Ectodermal cell (in vitro differentiated cells): ENCODE data around the gene CRY2.
"Not testable (repeated sequence)": the region's sequence is repeated elsewhere in the genome, so short reads cannot be mapped to it uniquely, and the experiment has no call there.

Experiments used
- H3K27ac ChIP-seq: 2 replicates; pipeline ENCODE4 v1.7.0; 2013; ENCODE audit warnings: mild to moderate bottlenecking, low read depth, low read length; ENCODE audit not compliant: insufficient read depth, poor library complexity, severe bottlenecking
- H3K27me3 ChIP-seq: 2 replicates; pipeline ENCODE4 v1.7.0; 2013; ENCODE audit warnings: mild to moderate bottlenecking, low read length; ENCODE audit not compliant: insufficient read depth, control insufficient read depth, poor library complexity, severe bottlenecking
- H3K36me3 ChIP-seq: one replicate; pipeline ENCODE4 v1.7.0; 2013; ENCODE audit warnings: low read length; ENCODE audit not compliant: control insufficient read depth, insufficient read depth
- H3K4me1 ChIP-seq: one replicate; pipeline ENCODE4 v1.7.0; 2013; ENCODE audit warnings: low read length; ENCODE audit not compliant: control insufficient read depth, insufficient read depth
- H3K4me3 ChIP-seq: 2 replicates; pipeline ENCODE4 v1.7.0; 2013; ENCODE audit warnings: low read depth, low read length, control low read depth; ENCODE audit not compliant: insufficient read depth
- H3K9me3 ChIP-seq: 2 replicates; pipeline ENCODE4 v1.7.0; 2013; ENCODE audit warnings: mild to moderate bottlenecking, low read length, moderate library complexity; ENCODE audit not compliant: control insufficient read depth
- WGBS, 2 experiments: methylation state at CpG; one replicate each; pipeline ENCODE4 v1.1.7; 2013; ENCODE audit warnings: missing lambda C conversion rate in 2 of 2; 5-methylcytosine and 5-hydroxymethylcytosine counted together

CRY2 gene

DNA sequence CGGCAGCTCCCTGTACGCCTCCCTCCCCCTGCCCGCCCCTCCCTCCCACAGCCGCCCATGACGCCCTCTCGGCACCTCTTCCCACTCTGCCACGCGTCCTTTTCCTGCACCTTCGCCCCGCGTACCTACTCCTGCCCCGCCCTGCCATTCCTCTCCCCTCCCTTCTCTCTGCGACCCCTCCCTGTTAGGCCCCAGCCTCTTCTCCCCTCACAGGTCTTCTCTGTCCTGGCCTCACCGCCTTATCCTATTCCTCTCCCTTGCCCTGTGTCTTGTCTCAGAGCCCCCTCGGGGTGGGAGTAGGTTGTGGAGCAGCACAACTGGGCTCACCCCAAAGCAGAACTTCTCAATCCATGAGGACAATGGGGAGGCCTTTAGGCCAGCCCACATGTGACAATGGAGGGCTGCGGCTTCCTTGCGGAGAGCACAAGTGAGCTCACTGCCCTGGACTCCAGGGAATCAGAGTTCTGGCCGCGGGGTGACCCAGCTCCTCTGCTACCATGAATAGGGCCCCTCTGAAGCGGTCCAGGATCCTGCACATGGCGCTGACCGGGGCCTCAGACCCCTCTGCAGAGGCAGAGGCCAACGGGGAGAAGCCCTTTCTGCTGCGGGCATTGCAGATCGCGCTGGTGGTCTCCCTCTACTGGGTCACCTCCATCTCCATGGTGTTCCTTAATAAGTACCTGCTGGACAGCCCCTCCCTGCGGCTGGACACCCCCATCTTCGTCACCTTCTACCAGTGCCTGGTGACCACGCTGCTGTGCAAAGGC, 41.8 kb upstream of the CRY2 start:
- H3K27ac ChIP-seq = no peak overlapping the region
- H3K4me1 ChIP-seq = peaks cover 7% of the 10 kb centered on the region
- H3K9me3 ChIP-seq = no peaks in the 10 kb centered on the region
- WGBS, 2 experiments = 25 to 26% methylated on average over 29 of the region's 29 CpGs
- H3K36me3 ChIP-seq = no peaks in the 10 kb centered on the region
- H3K4me3 ChIP-seq = peak overlapping the region; percentile 76
- peaks cover 31% of the 10 kb centered on the region for H3K27me3 ChIP-seq

DNA sequence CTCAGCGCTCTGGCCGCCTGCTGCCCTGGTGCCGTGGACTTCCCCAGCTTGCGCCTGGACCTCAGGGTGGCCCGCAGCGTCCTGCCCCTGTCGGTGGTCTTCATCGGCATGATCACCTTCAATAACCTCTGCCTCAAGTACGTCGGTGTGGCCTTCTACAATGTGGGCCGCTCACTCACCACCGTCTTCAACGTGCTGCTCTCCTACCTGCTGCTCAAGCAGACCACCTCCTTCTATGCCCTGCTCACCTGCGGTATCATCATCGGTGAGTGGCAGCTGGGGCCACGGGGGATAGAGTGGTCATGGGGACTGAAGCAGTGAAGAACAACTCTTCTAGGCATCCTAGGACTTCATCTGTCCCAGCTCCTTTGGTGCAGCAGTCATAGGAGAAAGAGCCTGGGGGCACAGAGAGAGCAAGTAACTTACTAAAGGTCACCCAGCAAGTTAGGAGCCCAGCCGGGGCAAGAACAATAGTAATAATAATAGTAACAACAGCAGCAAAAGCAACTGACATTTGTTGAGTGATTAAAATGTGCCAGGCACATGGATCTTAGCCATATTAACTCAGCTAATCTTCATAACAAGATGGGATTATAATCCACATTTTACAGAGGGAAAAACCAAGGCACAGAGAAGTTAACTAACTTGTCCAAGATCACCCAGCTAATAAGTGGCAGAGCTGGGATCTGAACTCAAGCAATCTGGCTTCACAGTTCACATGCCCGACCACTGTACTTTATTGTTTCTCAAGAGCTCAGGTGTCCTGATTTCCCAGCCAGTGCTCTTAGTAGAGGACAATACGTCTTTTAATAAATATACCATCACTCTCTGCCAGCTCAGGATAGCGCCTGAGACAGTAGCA, 41.0 kb upstream of the CRY2 start:
- Histone ChIP-seq H3K4me3 (peak overlapping the region; percentile 76), H3K9me3 (no peaks in the 10 kb centered on the region), H3K36me3 (no peaks in the 10 kb centered on the region), H3K27ac (no peak overlapping the region), H3K27me3 (peaks cover 31% of the 10 kb centered on the region), H3K4me1 (peaks cover 7% of the 10 kb centered on the region)
- WGBS, 2 experiments = 89 to 91% methylated on average over 19 to 20 of the region's 20 CpGs

DNA sequence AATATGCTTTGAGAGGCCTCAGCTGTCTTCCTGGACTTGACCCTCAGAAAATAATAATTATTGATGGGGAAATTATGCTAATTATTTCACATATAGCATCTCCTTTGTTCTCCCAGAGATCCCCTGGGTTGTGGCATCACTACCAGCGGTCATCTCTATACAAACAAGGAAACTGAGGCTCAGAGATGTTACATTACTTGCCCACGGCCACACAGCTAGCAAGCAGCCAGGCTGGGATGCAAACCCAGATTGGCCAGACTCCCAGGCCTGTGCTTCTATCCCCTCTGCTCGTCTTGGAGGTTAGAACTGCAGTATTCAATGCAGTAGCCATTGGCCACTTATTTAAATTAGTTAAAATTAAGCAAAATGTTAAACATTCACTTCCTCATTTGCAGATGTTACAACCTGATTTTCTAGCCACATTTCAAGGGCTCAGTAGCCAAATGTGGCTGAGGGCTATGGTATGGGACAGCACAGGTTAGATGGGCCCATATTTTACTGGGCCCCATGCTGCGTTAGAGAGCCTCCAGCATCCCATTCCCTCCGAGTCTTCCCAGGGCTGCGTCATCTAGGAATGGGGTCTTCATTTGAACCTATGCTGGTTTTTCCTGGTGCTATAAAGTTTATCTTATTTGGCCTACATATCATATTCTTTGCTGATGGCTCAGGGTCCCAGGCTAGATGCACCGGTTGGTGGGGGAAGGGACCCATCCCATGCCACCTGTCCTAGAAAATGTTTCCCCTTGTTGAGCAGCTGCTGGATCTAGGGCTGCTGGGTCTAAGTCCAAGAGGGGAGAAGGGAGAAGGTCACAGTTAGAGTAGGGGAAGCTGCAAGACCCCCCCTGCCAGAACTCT, 40.1 kb upstream of the CRY2 start:
- Histone ChIP-seq H3K36me3 (peaks cover 4% of the 10 kb centered on the region), H3K9me3 (no peaks in the 10 kb centered on the region), H3K4me1 (peaks cover 7% of the 10 kb centered on the region), H3K27ac (no peak overlapping the region), H3K27me3 (peaks cover 26% of the 10 kb centered on the region), H3K4me3 (no peak overlapping the region)
- 79 to 82% methylated on average over 7 of the region's 7 CpGs for WGBS, 2 experiments

DNA sequence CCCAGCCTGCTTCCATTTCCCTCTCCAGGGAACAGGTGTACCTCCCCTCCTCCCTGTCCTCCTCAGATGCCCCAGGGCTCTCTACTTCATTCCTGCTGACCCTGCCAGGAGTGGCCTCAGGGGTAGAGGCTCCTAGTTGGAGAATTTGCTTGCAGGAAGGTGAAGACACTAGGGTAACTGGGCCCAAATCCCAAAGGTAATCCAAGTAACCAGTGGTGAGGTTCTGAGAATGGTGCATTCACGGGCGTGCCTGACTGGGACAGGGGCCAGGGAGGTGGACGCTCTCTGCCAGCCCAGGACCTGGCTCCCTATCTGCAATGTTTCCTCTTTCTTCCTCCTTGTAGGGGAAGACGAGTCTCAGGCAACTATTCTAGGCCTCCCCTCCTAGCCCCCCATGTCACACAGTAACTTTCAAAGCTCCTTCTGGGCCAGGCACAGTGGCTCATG, 39.5 kb upstream of the CRY2 start:
- Histone ChIP-seq H3K9me3 (no peaks in the 10 kb centered on the region), H3K27ac (no peak overlapping the region), H3K36me3 (peaks cover 4% of the 10 kb centered on the region), H3K4me3 (no peak overlapping the region), H3K27me3 (peaks cover 20% of the 10 kb centered on the region), H3K4me1 (peaks cover 7% of the 10 kb centered on the region)
- 89 to 92% methylated on average over 4 of the region's 4 CpGs for WGBS, 2 experiments

DNA sequence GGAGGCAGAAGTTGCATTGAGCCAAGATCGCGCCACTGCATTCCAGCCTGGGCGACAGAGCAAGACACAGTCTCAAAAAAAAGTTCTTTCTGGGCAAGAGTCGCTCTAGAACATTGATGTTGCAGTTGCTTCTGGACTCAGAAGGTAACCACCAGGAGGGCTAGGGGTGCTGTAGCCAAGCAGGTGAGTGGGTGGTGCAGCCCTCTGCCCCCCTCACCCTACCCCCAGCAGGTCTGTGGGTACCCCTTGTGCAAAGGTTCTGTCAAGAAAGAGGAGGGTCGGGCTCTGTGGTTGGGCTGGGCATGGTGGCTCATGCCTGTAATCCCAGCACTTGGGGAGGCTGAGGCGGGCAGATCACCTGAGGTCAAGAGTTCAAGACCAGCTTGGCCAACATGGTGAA, 38.8 kb upstream of the CRY2 start:
- H3K27ac ChIP-seq, H3K36me3 ChIP-seq, H3K4me1 ChIP-seq, H3K4me3 ChIP-seq, H3K9me3 ChIP-seq: not testable (repeated sequence)
- peaks cover 13% of the 10 kb centered on the region for H3K27me3 ChIP-seq
- 89 to 92% methylated on average over 6 of the region's 6 CpGs for WGBS, 2 experiments

DNA sequence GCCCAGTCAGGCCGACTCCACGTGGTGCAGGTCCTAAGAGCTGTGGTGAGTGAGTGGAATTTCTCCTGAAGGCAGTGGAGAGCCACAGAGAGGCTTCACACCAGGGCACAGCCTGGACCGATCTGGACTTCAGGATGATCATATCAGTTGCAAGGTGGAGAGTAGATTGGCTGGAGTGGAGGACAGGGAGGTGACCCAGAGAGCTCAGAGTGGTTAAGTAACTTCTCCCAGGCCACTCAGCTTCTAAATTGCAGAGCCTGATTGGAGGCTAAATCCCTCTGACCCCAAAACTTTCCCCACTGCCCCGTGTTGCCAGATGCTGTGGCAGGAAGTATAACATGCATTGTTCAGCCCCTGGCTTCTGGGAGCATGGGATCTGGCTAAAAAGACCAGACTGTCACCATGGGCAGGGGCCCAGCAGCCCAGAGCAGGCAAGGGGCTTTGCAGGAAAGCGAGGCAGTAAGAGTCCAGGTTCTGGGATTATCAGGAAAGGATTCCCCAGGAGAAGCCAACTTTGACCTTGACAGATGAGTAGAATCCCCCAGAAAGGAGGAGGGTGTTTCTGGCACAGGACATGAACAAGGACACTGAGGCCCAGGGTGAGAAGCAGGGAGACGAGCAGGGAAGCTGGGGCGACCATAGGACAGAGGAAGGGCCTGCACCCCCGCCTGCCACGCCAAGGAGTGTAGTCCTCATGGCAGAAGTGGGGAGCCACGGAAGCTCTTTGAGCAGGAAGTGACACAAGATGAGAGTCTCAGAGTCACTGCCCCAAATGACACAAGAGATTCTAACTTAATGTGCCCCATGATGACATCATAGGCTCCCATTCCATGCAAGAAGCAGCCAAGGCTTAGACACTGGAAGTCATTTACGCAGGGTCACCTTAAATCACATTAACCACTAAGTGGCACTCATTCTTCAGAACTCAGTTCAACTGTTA, 37.5 kb upstream of the CRY2 start:
- WGBS, 2 experiments = 93 to 96% methylated on average over 11 of the region's 11 CpGs
- Histone ChIP-seq H3K36me3 (peaks cover 4% of the 10 kb centered on the region), H3K4me3 (no peak overlapping the region), H3K27ac (no peak overlapping the region), H3K9me3 (no peaks in the 10 kb centered on the region), H3K4me1 (peaks cover 7% of the 10 kb centered on the region), H3K27me3 (peaks cover under 1% of the 10 kb centered on the region)

DNA sequence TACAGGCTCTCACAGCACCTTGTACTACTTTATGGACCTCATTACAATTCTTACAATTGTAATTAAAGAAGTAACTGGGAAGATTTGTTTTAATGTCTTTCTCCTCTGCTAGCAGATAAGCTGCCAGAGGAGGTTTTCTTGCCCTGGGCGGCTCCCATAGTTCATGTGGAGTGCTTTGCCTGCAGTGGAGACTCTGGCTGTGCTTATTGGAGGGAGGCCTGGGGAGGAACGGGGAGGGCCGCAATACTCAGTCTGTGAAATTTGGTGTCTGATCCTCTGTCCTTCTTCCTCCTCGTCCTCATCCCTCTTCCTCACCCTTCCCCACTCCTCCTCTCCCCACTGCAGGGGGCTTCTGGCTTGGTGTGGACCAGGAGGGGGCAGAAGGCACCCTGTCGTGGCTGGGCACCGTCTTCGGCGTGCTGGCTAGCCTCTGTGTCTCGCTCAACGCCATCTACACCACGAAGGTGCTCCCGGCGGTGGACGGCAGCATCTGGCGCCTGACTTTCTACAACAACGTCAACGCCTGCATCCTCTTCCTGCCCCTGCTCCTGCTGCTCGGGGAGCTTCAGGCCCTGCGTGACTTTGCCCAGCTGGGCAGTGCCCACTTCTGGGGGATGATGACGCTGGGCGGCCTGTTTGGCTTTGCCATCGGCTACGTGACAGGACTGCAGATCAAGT, 36.7 kb upstream of the CRY2 start:
- no peak overlapping the region for H3K27ac ChIP-seq
- peaks cover 6% of the 10 kb centered on the region for H3K4me1 ChIP-seq
- WGBS, 2 experiments = 95 to 97% methylated on average over 23 of the region's 23 CpGs
- H3K9me3 ChIP-seq = no peaks in the 10 kb centered on the region
- H3K4me3 ChIP-seq = no peak overlapping the region
- H3K27me3 ChIP-seq = no peaks in the 10 kb centered on the region
- peaks cover 4% of the 10 kb centered on the region for H3K36me3 ChIP-seq

DNA sequence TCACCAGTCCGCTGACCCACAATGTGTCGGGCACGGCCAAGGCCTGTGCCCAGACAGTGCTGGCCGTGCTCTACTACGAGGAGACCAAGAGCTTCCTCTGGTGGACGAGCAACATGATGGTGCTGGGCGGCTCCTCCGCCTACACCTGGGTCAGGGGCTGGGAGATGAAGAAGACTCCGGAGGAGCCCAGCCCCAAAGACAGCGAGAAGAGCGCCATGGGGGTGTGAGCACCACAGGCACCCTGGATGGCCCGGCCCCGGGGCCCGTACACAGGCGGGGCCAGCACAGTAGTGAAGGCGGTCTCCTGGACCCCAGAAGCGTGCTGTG, 36.2 kb upstream of the CRY2 start:
- H3K27ac ChIP-seq = no peak overlapping the region
- peaks cover 4% of the 10 kb centered on the region for H3K36me3 ChIP-seq
- no peaks in the 10 kb centered on the region for H3K9me3 ChIP-seq
- H3K4me1 ChIP-seq = peaks cover 1% of the 10 kb centered on the region
- 93% methylated on average over 17 of the region's 17 CpGs for WGBS, 2 experiments
- H3K4me3 ChIP-seq = no peak overlapping the region
- no peaks in the 10 kb centered on the region for H3K27me3 ChIP-seq
